Loucy (cell line): ENCODE data around the gene GABPA.

Experiments
- EZH2phosphoT487 ChIP-seq: fragments of 200-600 bp; IDR thresholded peaks from 2 replicates; pipeline ENCODE4 v1.6.1; 2018; ENCODE audit warnings: antibody characterized with exemption, mild to moderate bottlenecking, moderate library complexity, borderline replicate concordance
- TF ChIP-seq, protein P1 (sequence below): fragments of 200-600 bp; sonication (generic); conservative IDR thresholded peaks from 2 replicates; pipeline ENCODE4 v1.5.1; 2014; ENCODE audit warnings: mild to moderate bottlenecking, antibody characterized with exemption, low read length

DNA sequence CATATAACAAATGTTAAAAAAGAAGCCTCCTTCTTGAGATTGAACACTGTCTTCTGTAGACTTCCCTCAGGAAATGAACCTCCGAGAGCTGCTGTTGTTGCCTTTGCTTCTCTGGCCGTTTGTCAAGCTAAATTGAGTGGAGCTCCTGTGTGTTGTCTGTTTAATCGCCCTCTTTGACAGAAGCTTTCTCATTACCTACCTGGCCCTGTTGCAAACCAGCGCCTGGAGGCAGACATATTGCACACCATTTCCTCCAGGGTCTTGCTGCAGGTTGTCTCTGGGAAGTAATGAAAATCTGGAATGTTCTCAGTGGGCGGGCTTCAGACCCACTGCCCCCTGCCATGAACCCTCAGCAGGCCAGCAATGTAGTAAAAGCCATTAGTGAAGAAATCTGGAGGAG is 83.3 kb downstream of the GABPA start:
- TF ChIP-seq, protein P1, sequence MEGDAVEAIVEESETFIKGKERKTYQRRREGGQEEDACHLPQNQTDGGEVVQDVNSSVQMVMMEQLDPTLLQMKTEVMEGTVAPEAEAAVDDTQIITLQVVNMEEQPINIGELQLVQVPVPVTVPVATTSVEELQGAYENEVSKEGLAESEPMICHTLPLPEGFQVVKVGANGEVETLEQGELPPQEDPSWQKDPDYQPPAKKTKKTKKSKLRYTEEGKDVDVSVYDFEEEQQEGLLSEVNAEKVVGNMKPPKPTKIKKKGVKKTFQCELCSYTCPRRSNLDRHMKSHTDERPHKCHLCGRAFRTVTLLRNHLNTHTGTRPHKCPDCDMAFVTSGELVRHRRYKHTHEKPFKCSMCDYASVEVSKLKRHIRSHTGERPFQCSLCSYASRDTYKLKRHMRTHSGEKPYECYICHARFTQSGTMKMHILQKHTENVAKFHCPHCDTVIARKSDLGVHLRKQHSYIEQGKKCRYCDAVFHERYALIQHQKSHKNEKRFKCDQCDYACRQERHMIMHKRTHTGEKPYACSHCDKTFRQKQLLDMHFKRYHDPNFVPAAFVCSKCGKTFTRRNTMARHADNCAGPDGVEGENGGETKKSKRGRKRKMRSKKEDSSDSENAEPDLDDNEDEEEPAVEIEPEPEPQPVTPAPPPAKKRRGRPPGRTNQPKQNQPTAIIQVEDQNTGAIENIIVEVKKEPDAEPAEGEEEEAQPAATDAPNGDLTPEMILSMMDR = no peak
- TF ChIP-seq EZH2phosphoT487 = no peak
